ENCODE measurements around the gene MLH3. TPM values are rescaled to one million over a fixed set of nuclear protein-coding genes. Genes with fewer than 3 reads are reported as not detected.

Gene MLH3
- total and polyA plus RNA-seq, 2 donors (not counting 3 experiments of a cell fraction or from before 2014, with no cell fraction given): 4.8 to 16.5 TPM

GRCh38 chr14:74973003-74973653 lies 78.1 kb downstream of the MLH3 start:
- intact Hi-C loops (cut with micrococcal nuclease) (loop anchor here (1.0 to 2.0 kb wide), 5 partner anchors 8 to 30 kb away; partner anchors contain the start of genes EIF2B2 and PGF), dilution Hi-C loops (cut with MboI; ENCODE audit: extremely low pct_ligation_motif_present, low sequenced_read_pairs) (no loop called here)
- BruUV-seq (replicated peaks): no TSS peak
- H3K27ac ChIP-seq (ENCODE audit: insufficient read depth, low read depth, low read length): peak overlapping the region; percentile 62
- H3K9ac ChIP-seq (replicated peaks; ENCODE audit: extremely low read depth, insufficient read depth, low read length): no peak overlapping the region
- H4K20me1 ChIP-seq (replicated peaks; ENCODE audit: control insufficient read depth, extremely low read depth, insufficient read depth, low read length): no peaks in the 10 kb centered on the region
- no peaks in the 10 kb centered on the region for H3K27me3 ChIP-seq (ENCODE audit: control insufficient read depth in 2 of 2, insufficient read depth in 2 of 2, low read length in 2 of 2)
- no peak overlapping the region for H3K4me2 ChIP-seq (ENCODE audit: insufficient read depth, low read length)
- DNase-seq (ENCODE audit: low read depth, low spot score) (peak; percentile 84), FAIRE-seq (peak; percentile 95)
- no peak overlapping the region for H3K4me3 ChIP-seq (replicated peaks in 1 of 3; ENCODE audit: insufficient read depth in 1 of 3, low read depth in 1 of 3, low read length in 3 of 3)
- no peaks in the 10 kb centered on the region for H3K9me3 ChIP-seq (replicated peaks; ENCODE audit: control insufficient read depth, insufficient read depth, low read length)
- H3K79me2 ChIP-seq (ENCODE audit: control insufficient read depth, insufficient read depth, low read length): no peaks in the 10 kb centered on the region
- H3K9me1 ChIP-seq (replicated peaks; ENCODE audit: control insufficient read depth, extremely low read depth, insufficient read depth, low read length): no peaks in the 10 kb centered on the region
- H3K36me3 ChIP-seq (ENCODE audit: control insufficient read depth in 2 of 2, extremely low read depth in 1 of 2, insufficient read depth in 2 of 2, low read length in 2 of 2): no peaks in the 10 kb centered on the region
- TF ChIP-seq EZH2 (IDR thresholded peaks at IDR 0.05; ENCODE audit: borderline replicate concordance, low read depth, low read length, severe bottlenecking) (no peak), GATA2 (IDR thresholded peaks at IDR 0.05; ENCODE audit: insufficient read depth, insufficient read length, low read depth, low read length) (no peak), POLR2A (IDR thresholded peaks at IDR 0.05; ENCODE audit: low read depth, low read length) (peak; percentile 17), FOS (IDR thresholded peaks at IDR 0.05; ENCODE audit: borderline replicate concordance, insufficient read depth, low read length) (peak; percentile 84), CTCF (IDR thresholded peaks at IDR 0.05; ENCODE audit: extremely low read depth in 1 of 2, insufficient read depth in 1 of 2, low read depth in 1 of 2, low read length in 2 of 2) (no peak), POLR2AphosphoS5 (IDR thresholded peaks at IDR 0.05; ENCODE audit: insufficient read depth, low read depth, low read length) (peak; percentile 87), MAX (IDR thresholded peaks at IDR 0.05; ENCODE audit: insufficient read depth, insufficient read length) (peak; percentile 90), MYC (IDR thresholded peaks at IDR 0.05; ENCODE audit: low read depth, low read length) (peak; percentile 98), JUN (IDR thresholded peaks at IDR 0.05; ENCODE audit: borderline replicate concordance, insufficient read depth, insufficient read length, low read depth) (no peak)
- ChIA-PET CTCF (interaction anchor here (0.8 to 3.4 kb wide), 6 partner anchors 9 to 115 kb away, joined by 3 to 15 read pairs (median 4); partner anchors contain the start of gene PGF), POLR2A (interaction anchor here (0.6 kb wide), 1 partner anchor 29 kb away, joined by 3 read pairs; no protein-coding TSS in a partner anchor)
- peaks cover 23% of the 10 kb centered on the region for H3K4me1 ChIP-seq (ENCODE audit: control insufficient read depth, extremely low read depth, insufficient read depth, low read length)
- peak overlapping the region; percentile 23 for H2AFZ ChIP-seq (ENCODE audit: low read depth, low read length)

Measured in endothelial cell of umbilical vein (primary cell).